Measurements from ENCODE around the gene SYNCRIP. TPM values are rescaled to one million over a fixed set of nuclear protein-coding genes. Genes with fewer than 3 reads are reported as not detected.
A peak's percentile ranks its signal among the peaks of the same experiment; 100 is the strongest.

The SYNCRIP gene
- total RNA-seq, 1 donor from 2014 or later: 127 TPM

DNA sequence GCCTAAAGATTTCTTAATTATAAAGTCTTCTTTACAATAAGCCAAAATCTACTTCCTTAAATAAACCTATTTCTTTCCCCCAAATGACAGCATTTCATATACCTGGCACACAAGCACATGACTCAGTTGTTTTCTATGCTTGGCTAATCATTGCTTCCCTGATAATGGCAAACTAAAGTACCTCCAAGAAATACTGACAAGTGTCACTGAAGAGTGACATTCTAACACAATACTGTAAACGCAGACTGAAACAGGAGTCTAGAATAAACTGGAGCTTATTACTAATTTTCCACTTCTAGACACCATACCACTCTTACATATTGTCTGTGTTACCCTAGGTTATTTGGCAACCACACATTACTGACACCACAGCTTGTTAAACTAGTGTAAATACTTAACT lies 14.3 kb downstream of the SYNCRIP start:
- Mint-ChIP-seq H3K36me3 (ENCODE audit: insufficient read depth) (peaks cover 43% of the 10 kb centered on the region), H3K27ac (no peak overlapping the region), H3K27me3 (no peaks in the 10 kb centered on the region), H3K4me1 (ENCODE audit: low read depth) (peaks cover 13% of the 10 kb centered on the region), H3K9me3 (ENCODE audit: low read depth) (no peaks in the 10 kb centered on the region), H3K4me3 (ENCODE audit: low read depth) (no peak overlapping the region)
- TF ChIP-seq, protein P1, sequence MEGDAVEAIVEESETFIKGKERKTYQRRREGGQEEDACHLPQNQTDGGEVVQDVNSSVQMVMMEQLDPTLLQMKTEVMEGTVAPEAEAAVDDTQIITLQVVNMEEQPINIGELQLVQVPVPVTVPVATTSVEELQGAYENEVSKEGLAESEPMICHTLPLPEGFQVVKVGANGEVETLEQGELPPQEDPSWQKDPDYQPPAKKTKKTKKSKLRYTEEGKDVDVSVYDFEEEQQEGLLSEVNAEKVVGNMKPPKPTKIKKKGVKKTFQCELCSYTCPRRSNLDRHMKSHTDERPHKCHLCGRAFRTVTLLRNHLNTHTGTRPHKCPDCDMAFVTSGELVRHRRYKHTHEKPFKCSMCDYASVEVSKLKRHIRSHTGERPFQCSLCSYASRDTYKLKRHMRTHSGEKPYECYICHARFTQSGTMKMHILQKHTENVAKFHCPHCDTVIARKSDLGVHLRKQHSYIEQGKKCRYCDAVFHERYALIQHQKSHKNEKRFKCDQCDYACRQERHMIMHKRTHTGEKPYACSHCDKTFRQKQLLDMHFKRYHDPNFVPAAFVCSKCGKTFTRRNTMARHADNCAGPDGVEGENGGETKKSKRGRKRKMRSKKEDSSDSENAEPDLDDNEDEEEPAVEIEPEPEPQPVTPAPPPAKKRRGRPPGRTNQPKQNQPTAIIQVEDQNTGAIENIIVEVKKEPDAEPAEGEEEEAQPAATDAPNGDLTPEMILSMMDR (IDR thresholded peaks at IDR 0.05; ENCODE audit: unreplicated experiment): no peak
- no peak for DNase-seq (ENCODE audit: low spot score, unreplicated experiment)

DNA sequence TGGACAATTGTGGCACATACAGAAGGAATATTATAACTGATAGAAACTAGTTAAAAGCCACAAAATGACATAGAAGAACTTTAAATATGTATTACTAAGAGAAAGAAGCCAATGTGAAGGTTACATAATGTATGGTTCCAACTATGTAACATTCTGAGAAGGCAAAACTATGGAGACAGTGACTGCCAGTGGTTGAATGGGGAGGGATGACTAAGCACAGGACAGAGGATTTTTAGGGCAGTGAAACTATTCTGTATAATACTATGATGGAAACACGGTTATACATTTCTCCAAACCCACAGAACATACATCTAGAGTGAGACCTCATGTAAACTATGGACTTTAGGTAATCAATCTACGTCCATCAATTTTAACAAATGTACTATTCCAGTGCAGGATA lies 22.4 kb downstream of the SYNCRIP start:
- Mint-ChIP-seq H3K9me3 (ENCODE audit: low read depth) (no peaks in the 10 kb centered on the region), H3K27ac (no peak overlapping the region), H3K4me1 (ENCODE audit: low read depth) (peaks cover 13% of the 10 kb centered on the region), H3K4me3 (ENCODE audit: low read depth) (no peak overlapping the region), H3K36me3 (ENCODE audit: insufficient read depth) (peaks cover 48% of the 10 kb centered on the region), H3K27me3 (no peaks in the 10 kb centered on the region)
- no peak for DNase-seq (ENCODE audit: low spot score, unreplicated experiment)
- TF ChIP-seq, protein P1 (IDR thresholded peaks at IDR 0.05; ENCODE audit: unreplicated experiment): no peak

DNA sequence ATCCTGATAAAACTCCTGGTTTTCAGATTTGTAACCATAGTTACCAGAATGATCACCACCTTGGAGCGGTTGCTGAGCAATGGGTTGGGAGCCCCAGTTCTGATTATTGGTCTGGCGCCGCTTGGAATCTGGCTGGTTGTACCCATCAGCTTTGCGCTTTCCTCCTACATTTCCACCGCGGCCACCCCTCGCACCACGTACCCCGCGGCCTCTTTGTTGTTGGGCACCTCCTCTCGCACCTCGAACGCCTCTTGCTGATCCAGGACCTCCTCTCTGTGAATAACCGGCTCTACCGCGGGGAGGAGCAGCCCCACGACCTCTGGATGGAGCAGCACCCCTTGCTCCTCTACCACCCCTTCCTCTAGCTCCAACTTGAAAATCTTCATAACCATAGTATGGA lies 27.9 kb downstream of the SYNCRIP start:
- Mint-ChIP-seq H3K27ac (peak overlapping the region; percentile 88), H3K4me1 (ENCODE audit: low read depth) (peaks cover 2% of the 10 kb centered on the region), H3K9me3 (ENCODE audit: low read depth) (no peaks in the 10 kb centered on the region), H3K27me3 (no peaks in the 10 kb centered on the region), H3K4me3 (ENCODE audit: low read depth) (no peak overlapping the region), H3K36me3 (ENCODE audit: insufficient read depth) (peaks cover 41% of the 10 kb centered on the region)
- DNase-seq (ENCODE audit: low spot score, unreplicated experiment): no peak
- TF ChIP-seq, protein P1 (IDR thresholded peaks at IDR 0.05; ENCODE audit: unreplicated experiment): no peak

DNA sequence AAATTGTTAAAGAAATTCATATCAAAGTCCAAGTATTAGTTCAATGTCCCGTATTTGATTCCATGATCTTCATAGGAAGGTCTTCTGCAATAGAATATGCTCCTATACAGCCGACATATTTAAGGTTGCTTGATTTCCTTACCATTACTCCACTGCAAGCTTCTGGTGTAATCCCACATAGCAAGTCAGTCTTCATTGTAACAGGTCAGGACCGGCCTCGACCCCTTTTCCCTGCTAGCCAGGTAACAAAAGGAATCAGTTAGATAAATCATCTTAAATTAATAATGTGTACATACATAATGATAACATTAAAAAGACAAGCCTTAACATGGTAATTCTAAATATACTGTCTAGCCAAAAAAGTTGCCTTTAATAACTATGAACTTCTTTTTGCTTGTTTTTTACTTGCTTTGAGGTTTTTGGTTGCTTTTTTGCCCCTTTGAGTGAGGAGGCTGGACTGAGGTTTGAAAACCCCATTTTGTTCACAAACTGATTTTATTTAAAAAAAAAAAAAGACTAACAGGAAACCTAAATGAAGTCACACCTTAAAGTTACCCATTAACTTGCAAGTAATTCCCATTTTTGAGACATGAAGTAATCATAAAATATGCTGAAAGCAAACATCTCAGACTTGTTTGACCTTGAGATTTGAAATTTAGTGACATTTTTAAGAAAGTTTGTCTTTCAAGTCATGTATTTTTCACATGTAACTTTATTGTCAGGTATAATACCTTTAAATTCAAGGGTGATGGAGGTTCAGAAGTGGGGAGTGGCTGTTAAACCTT lies 29.8 kb downstream of the SYNCRIP start:
- DNase-seq (ENCODE audit: low spot score, unreplicated experiment): no peak
- Mint-ChIP-seq H3K9me3 (ENCODE audit: low read depth) (no peaks in the 10 kb centered on the region), H3K4me1 (ENCODE audit: low read depth) (peaks cover 2% of the 10 kb centered on the region), H3K27ac (no peak overlapping the region), H3K4me3 (ENCODE audit: low read depth) (no peak overlapping the region), H3K27me3 (no peaks in the 10 kb centered on the region), H3K36me3 (ENCODE audit: insufficient read depth) (peaks cover 36% of the 10 kb centered on the region)
- TF ChIP-seq, protein P1 (IDR thresholded peaks at IDR 0.05; ENCODE audit: unreplicated experiment): no peak

DNA sequence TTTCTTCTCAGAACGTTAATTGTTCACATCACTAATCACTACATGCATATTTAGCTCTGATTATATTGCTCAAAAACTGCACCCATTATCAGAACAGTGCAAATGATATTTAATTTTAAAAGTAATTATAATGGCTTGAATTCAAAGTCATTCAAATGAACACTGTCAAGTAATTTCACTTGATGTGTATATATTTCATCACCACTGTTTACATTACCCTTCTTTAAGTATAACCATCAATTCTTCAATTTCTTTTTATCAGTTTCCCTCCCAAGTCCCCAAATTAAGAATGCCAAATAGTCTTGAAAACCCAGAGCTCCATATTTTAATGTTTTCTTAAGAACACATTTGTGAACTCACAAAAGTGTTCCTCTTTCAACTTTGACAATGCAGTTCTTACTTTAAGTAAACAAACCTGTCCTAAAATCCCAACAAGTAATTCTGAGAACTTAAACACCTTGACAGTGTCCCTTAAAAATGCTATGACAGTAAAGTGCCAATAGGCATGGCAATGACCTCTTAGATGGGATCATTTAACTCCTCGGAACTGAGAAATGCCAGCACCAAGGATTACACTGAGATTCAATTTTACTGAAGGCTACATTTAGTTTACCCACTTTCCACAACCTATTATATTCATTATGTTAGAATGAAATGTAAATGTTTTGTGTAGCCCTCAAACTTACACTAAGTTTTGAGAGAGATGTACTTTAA lies 32.3 kb downstream of the SYNCRIP start:
- Mint-ChIP-seq H3K27ac (no peak overlapping the region), H3K36me3 (ENCODE audit: insufficient read depth) (peaks cover 27% of the 10 kb centered on the region), H3K4me3 (ENCODE audit: low read depth) (no peak overlapping the region), H3K27me3 (no peaks in the 10 kb centered on the region), H3K9me3 (ENCODE audit: low read depth) (no peaks in the 10 kb centered on the region), H3K4me1 (ENCODE audit: low read depth) (peaks cover 2% of the 10 kb centered on the region)
- DNase-seq (ENCODE audit: low spot score, unreplicated experiment): no peak
- TF ChIP-seq, protein P1 (IDR thresholded peaks at IDR 0.05; ENCODE audit: unreplicated experiment): no peak

All from progenitor cell of endocrine pancreas (in vitro differentiated cells).